Body of pancreas (tissue), 4 donors: ENCODE measurements around the gene CEACAM19. TPM values are rescaled to one million over a fixed set of nuclear protein-coding genes. Genes with fewer than 3 reads are reported as not detected.

Experiments
- ATAC-seq: fragments of 150-250 bp; one replicate; pipeline ENCODE4 v1.9.1; 2016
- DNase-seq, 4 donors: peaks; one replicate each; pipeline ENCODE4 v3.0.0-alpha.2; 2019
- H3K27ac ChIP-seq, 4 donors: fragments of 200-600 bp; sonication (generic); 1 replicate in 3 of 4; 2 replicates in 1 of 4; pipeline versions ENCODE4 v1.5.1 to v1.6.1; 2016 to 2019; ENCODE audit warnings: mild to moderate bottlenecking in 1 of 4, mixed read lengths in 1 of 4, moderate library complexity in 1 of 4
- H3K27me3 ChIP-seq, 2 donors: fragments of 200-600 bp; sonication (generic); one replicate each; pipeline ENCODE4 v1.6.0; 2016; ENCODE audit warnings: mild to moderate bottlenecking in 1 of 2
- H3K36me3 ChIP-seq, 2 donors: fragments of 200-600 bp; sonication (generic); replicated peaks in 1 of 2; 2 replicates each; pipeline ENCODE4 v1.5.1; 2016; ENCODE audit warnings: low read depth in 2 of 2; ENCODE audit not compliant: insufficient read depth in 1 of 2
- H3K4me1 ChIP-seq: fragments of 200-600 bp; sonication (generic); one replicate; pipeline ENCODE4 v1.6.0; 2016
- H3K4me3 ChIP-seq, 2 donors: fragments of 200-600 bp; sonication (generic); 1 replicate in 1 of 2; 2 replicates in 1 of 2; pipeline ENCODE4 v1.5.1; 2016 to 2019
- H3K9me3 ChIP-seq, 3 donors: fragments of 200-600 bp; sonication (generic); 1 replicate in 2 of 3; 2 replicates in 1 of 3; pipeline ENCODE4 v1.5.1; 2016
- POLR2A ChIP-seq, 3 donors: fragments of 450-650 bp; IDR thresholded peaks; one replicate each; pipeline ENCODE4 v1.6.1; 2016; ENCODE audit warnings: antibody characterized with exemption in 3 of 3, mild to moderate bottlenecking in 2 of 3
- WGBS, 2 donors: methylation state at CpG; one replicate each; pipeline ENCODE4 v1.1.5; 2017; 5-methylcytosine and 5-hydroxymethylcytosine counted together
- intact Hi-C: fragments of 100-400 bp; cut with DNase I; formaldehyde crosslinking; loops from one replicate; pipeline ENCODE4 v1.15.1; 2023
- total RNA-seq, 2 donors: library from RNA; depleted of rRNA; stranded (reverse); fragments of >200 nt; gene quantifications; one replicate each; pipeline ENCODE4 v1.1.0, GENCODE V29; 2016
- TF ChIP-seq, protein P1 (sequence below), 7 experiments: fragments of 450-650 bp in 4 of 7; fragments of 200-600 bp in 3 of 7; sonication (generic) in 3 of 7; IDR thresholded peaks; one replicate each; pipeline ENCODE4 v1.5.1; 2016 to 2019; ENCODE audit warnings: antibody characterized with exemption in 7 of 7

The CEACAM19 gene
- total RNA-seq, 2 donors from 2014 or later = 3.9 to 5.3 TPM

DNA sequence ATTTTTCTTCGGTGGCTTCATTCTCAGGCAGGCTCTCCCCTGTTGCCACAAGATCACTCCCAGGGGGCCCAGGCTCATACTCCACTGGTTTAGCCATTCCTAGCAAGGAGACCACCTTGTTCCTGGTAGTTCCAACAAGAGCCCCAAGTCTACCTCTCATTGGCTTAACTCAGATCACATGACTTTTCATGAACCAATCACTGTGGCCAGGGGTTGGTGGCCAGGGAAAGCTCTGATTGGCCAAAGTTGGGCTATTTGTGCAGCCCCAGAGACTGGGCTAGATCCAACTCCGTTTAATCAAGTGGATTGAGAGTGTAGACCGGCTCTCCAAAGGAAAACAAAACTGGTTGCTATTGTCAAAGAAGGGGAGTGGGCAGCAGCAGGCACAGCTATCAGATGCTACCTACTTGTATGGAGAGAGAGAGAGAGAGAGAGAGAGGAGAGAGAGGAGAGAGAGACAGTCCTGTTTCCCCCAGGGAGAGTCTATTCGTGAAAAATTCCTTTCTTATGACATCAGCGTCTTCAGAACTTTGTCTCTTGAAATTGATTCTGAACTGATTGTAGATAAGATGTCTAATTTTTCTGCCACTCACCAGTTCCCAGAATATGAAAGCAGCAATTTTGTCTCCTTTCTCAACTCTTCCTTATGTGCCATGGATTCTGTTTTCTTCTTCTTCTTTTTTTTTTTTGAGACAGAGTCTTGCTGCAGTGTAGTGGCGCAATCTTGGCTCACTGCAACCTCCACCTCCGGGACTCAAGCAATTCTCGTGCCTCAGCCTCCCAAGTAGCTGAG, 5.9 kb downstream of the CEACAM19 start:
- Histone ChIP-seq H3K9me3 (no peaks in the 10 kb centered on the region), H3K4me1 (no peaks in the 10 kb centered on the region), H3K4me3 (no peak overlapping the region), H3K27ac (no peak overlapping the region), H3K36me3 (no peaks in the 10 kb centered on the region), H3K27me3 (no peaks in the 10 kb centered on the region)
- DNase-seq (no peak), ATAC-seq (peak; percentile 18)
- TF ChIP-seq POLR2A (IDR thresholded peaks at IDR 0.05) = no peak
- TF ChIP-seq, protein P1, sequence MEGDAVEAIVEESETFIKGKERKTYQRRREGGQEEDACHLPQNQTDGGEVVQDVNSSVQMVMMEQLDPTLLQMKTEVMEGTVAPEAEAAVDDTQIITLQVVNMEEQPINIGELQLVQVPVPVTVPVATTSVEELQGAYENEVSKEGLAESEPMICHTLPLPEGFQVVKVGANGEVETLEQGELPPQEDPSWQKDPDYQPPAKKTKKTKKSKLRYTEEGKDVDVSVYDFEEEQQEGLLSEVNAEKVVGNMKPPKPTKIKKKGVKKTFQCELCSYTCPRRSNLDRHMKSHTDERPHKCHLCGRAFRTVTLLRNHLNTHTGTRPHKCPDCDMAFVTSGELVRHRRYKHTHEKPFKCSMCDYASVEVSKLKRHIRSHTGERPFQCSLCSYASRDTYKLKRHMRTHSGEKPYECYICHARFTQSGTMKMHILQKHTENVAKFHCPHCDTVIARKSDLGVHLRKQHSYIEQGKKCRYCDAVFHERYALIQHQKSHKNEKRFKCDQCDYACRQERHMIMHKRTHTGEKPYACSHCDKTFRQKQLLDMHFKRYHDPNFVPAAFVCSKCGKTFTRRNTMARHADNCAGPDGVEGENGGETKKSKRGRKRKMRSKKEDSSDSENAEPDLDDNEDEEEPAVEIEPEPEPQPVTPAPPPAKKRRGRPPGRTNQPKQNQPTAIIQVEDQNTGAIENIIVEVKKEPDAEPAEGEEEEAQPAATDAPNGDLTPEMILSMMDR (IDR thresholded peaks at IDR 0.05) = no peak
- 54 to 71% methylated on average over 8 of the region's 8 CpGs for WGBS, 2 donors
- intact Hi-C loops = no loop called here

DNA sequence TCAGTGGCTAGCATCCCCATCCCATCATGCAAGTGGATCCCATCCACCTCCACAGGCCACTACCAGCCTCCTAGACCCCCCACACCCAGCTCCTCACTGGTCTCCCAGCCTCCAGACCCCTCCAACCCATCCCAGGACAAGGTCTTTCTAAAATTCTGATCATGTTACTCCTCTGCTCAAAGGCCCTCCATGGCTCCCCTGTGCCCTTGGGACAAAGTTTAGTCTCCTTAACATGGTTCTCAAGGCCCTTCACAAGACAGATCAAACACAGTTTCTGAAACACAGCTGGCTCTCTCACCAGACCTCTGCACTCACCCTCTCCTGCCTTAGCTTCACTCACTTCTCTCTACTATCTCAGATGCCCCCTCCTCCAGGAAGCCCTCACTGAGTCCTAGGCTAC, 9.3 kb downstream of the CEACAM19 start:
- DNase-seq (no peak), ATAC-seq (no peak)
- Histone ChIP-seq H3K4me3 (no peak overlapping the region), H3K36me3 (no peaks in the 10 kb centered on the region), H3K27ac (no peak overlapping the region), H3K4me1 (peaks cover 16% of the 10 kb centered on the region), H3K27me3 (no peaks in the 10 kb centered on the region), H3K9me3 (no peaks in the 10 kb centered on the region)
- TF ChIP-seq, protein P1 (IDR thresholded peaks at IDR 0.05) = no peak
- TF ChIP-seq POLR2A (IDR thresholded peaks at IDR 0.05) = no peak
- intact Hi-C loops = no loop called here

DNA sequence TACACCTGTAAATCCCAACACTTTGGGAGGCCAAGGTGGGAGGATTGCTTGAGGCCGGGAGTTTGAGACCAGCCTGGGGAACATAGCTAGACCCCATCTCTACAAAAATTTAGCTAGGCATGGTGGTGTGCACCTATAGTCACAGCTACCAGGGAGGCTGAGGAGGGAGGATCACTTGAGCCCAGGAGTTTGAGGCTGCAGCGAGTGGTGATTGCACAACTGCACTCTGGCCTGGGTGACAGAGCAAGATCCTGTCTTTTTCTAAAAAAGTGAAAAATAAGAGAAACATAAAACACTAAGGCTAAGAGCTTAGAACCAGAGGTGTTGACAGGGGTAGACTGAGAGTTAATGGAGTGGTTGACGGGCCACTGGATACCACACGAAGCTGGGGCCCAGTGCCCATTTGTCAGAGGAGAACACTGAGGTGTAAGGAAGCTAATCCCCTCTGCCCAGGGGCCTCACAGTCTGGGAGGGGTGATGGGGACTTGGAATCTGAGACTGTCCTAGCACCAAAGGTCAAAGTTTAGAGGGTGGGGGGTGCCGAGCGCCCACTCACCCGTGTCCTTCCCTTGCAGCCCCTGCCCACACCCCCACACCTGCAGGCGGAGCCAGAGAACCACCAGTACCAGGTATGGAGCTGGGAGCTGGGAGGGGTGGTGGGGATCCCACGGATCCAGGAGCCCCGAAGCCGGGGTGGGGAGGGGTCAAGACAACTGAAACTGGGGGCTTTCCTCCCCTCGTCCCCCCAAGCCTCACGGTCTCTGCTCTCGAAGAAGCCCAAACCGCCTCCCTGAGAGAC, 10.9 kb downstream of the CEACAM19 start:
- no peaks in the 10 kb centered on the region for H3K36me3 ChIP-seq
- H3K27ac ChIP-seq = no peak overlapping the region
- ATAC-seq (no peak), DNase-seq (no peak)
- H3K9me3 ChIP-seq = no peaks in the 10 kb centered on the region
- WGBS, 2 donors = 90 to 95% methylated on average over 12 of the region's 15 CpGs
- intact Hi-C loops = no loop called here
- peaks cover 16% of the 10 kb centered on the region for H3K4me1 ChIP-seq
- TF ChIP-seq, protein P1 (IDR thresholded peaks at IDR 0.05) = no peak
- TF ChIP-seq POLR2A (IDR thresholded peaks at IDR 0.05) = no peak
- no peaks in the 10 kb centered on the region for H3K27me3 ChIP-seq
- H3K4me3 ChIP-seq = no peak overlapping the region

DNA sequence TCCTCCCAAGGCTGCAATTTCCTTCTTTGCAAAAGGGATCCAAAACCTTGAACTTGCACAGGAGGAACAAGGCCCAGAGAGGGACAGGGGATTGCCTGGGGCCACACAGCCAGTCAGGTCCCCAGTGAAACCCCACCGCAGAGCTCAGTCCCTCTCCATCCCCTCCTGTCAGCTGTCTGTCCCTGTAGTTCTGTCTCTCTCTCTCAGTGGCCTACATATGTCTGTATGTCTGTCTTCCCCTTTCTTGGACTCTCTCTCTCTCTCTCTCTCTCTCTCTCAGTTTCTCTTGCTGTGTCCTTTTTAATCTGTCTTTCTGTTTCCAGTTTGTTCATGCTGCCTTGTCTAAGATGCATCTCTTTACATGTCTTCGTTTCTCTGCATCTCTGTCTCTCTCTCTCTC, 11.5 kb downstream of the CEACAM19 start:
- Histone ChIP-seq H3K27me3 (no peaks in the 10 kb centered on the region), H3K9me3 (no peaks in the 10 kb centered on the region), H3K36me3 (no peaks in the 10 kb centered on the region), H3K4me3 (no peak overlapping the region), H3K27ac (no peak overlapping the region), H3K4me1 (peaks cover 16% of the 10 kb centered on the region)
- WGBS, 2 donors = 89 to 98% methylated on average over 2 of the region's 2 CpGs
- DNase-seq (no peak), ATAC-seq (no peak)
- intact Hi-C loops = no loop called here
- TF ChIP-seq POLR2A (IDR thresholded peaks at IDR 0.05) = no peak
- TF ChIP-seq, protein P1 (IDR thresholded peaks at IDR 0.05) = no peak
